GM12878 (cell line): Measurements from ENCODE around the gene OR52M1. TPM values are rescaled to one million over a fixed set of nuclear protein-coding genes. Genes with fewer than 3 reads are reported as not detected.

ENCODE experiments used
- ATAC-seq: fragments of 200-7000 bp; cut with Tn5 transposase; 3 replicates; pipeline ENCODE4 v1.9.1; 2020; ENCODE audit warnings: mild to moderate bottlenecking, moderate library complexity
- BruUV-seq: library from RNA; stranded (reverse); fragments of 400-500 nt; replicated peaks from 2 replicates; lab custom pipeline; 2021; lab: Mats Ljungman, UMichigan
- CTCF ChIA-PET: fragments of 300-600 bp; sonication (Branson Sonifier 250); formaldehyde crosslinking; extraction: SDS; loops from one replicate; lab custom pipeline; 2021; ENCODE audit warnings: inconsistent platforms; lab: Yijun Ruan, JAX
- POLR2A ChIA-PET: fragments of 350-600 bp; formaldehyde crosslinking; extraction: SDS; loops from one replicate; lab custom pipeline; 2021; ENCODE audit warnings: inconsistent platforms; lab: Charles Lee
- RAD21 ChIA-PET: fragments of 300-600 bp; sonication (Branson Sonifier 250); formaldehyde crosslinking; loops from one replicate; lab custom pipeline; 2023; ENCODE audit warnings: antibody characterized with exemption; ENCODE audit not compliant: unreplicated experiment; lab: Charles Lee
- SMC1A ChIA-PET: fragments of 300-600 bp; sonication (Branson Sonifier 250); formaldehyde crosslinking; loops from one replicate; lab custom pipeline; 2023; ENCODE audit not compliant: unreplicated experiment, uncharacterized antibody; lab: Charles Lee
- DNase-seq: peaks from one replicate; pipeline ENCODE4 v3.0.0-alpha.2; 2011; ENCODE audit warnings: low read depth, low spot score
- FAIRE-seq: peaks from 3 replicates; lab custom pipeline; 2011; peaks lifted over from hg19 to GRCh38; lab: Jason Lieb, UNC
- H2AFZ ChIP-seq: 2 replicates; pipeline ENCODE4 v1.6.0; 2011; ENCODE audit warnings: low read depth, low read length, control low read depth; ENCODE audit not compliant: control insufficient read depth
- H3K27ac ChIP-seq: 2 replicates; pipeline ENCODE4 v1.5.1; 2011; ENCODE audit warnings: control low read depth; ENCODE audit not compliant: control insufficient read depth, insufficient read depth
- H3K27me3 ChIP-seq, 2 experiments: replicated peaks in 1 of 2; 2 replicates each; pipeline versions ENCODE4 v1.6.0 to v1.6.1; 2011; ENCODE audit warnings: low read length in 1 of 2; ENCODE audit not compliant: control insufficient read depth in 2 of 2, insufficient read depth in 2 of 2
- H3K36me3 ChIP-seq, 2 experiments: 2 replicates each; pipeline ENCODE4 v1.5.1; 2011; ENCODE audit warnings: low read length in 1 of 2; ENCODE audit not compliant: control insufficient read depth in 2 of 2, insufficient read depth in 2 of 2
- H3K4me1 ChIP-seq: 2 replicates; pipeline ENCODE4 v1.6.1; 2011; ENCODE audit warnings: mild to moderate bottlenecking, low read length, moderate library complexity, mixed read lengths; ENCODE audit not compliant: control insufficient read depth, insufficient read depth
- H3K4me2 ChIP-seq: 2 replicates; pipeline ENCODE4 v1.6.0; 2011; ENCODE audit warnings: control low read depth; ENCODE audit not compliant: control insufficient read depth, insufficient read depth
- H3K4me3 ChIP-seq: fragments of 200-600 bp; sonication (generic); 2 replicates; pipeline ENCODE4 v1.5.1; 2016
- H3K79me2 ChIP-seq: 2 replicates; pipeline ENCODE4 v1.6.0; 2011; ENCODE audit warnings: low read length; ENCODE audit not compliant: control insufficient read depth, insufficient read depth
- H3K9ac ChIP-seq: 2 replicates; pipeline ENCODE4 v1.8.0; 2011; ENCODE audit warnings: low read length, control low read depth, mixed read lengths; ENCODE audit not compliant: control insufficient read depth, insufficient read depth
- H3K9me3 ChIP-seq: replicated peaks from 3 replicates; pipeline ENCODE4 v1.5.1; 2011; ENCODE audit warnings: mild to moderate bottlenecking, low read length; ENCODE audit not compliant: control insufficient read depth, insufficient read depth
- H4K20me1 ChIP-seq: 2 replicates; pipeline ENCODE4 v1.6.0; 2011; ENCODE audit not compliant: control insufficient read depth, insufficient read depth
- BACH1 ChIP-seq: fragments of 450-650 bp; IDR thresholded peaks from 2 replicates; pipeline ENCODE4 v1.6.1; 2017; ENCODE audit warnings: mild to moderate bottlenecking, borderline replicate concordance
- CBX5 ChIP-seq: sonication (generic); IDR thresholded peaks from 2 replicates; pipeline ENCODE4 v1.6.1; 2016; ENCODE audit warnings: low read depth, moderate library complexity, mild to moderate bottlenecking, inconsistent platforms
- ESRRA ChIP-seq: IDR thresholded peaks from 2 replicates; pipeline ENCODE4 v1.6.1; 2012; ENCODE audit warnings: mild to moderate bottlenecking, low read length, improper control_type of control experiment
- FOS ChIP-seq: IDR thresholded peaks from 3 replicates; pipeline ENCODE4 v1.6.1; 2011; ENCODE audit warnings: borderline replicate concordance; ENCODE audit not compliant: insufficient read length; ENCODE audit errors: extremely low read depth
- IKZF1 ChIP-seq: fragments of 450-650 bp; conservative IDR thresholded peaks from 2 replicates; pipeline ENCODE4 v1.6.1; 2017; ENCODE audit warnings: antibody characterized with exemption, mild to moderate bottlenecking
- KAT2A ChIP-seq: conservative IDR thresholded peaks from 2 replicates; pipeline ENCODE4 v1.6.1; 2011; ENCODE audit warnings: low read depth, low read length; ENCODE audit not compliant: control insufficient read depth
- MYC ChIP-seq: IDR thresholded peaks from 2 replicates; pipeline ENCODE4 v1.6.1; 2011; ENCODE audit warnings: mild to moderate bottlenecking, low read length, moderate library complexity, inconsistent platforms; ENCODE audit not compliant: insufficient read depth, insufficient replicate concordance, insufficient read length, severe bottlenecking
- NFXL1 ChIP-seq: fragments of 450-650 bp; IDR thresholded peaks from 2 replicates; pipeline ENCODE4 v1.6.1; 2017; ENCODE audit warnings: antibody characterized with exemption, mild to moderate bottlenecking, borderline replicate concordance
- SIN3A ChIP-seq: IDR thresholded peaks from 2 replicates; pipeline ENCODE4 v1.6.1; 2012; ENCODE audit warnings: low read depth, low read length, improper control_type of control experiment
- SRF ChIP-seq, 2 experiments: IDR thresholded peaks; 2 replicates each; pipeline ENCODE4 v1.6.1; 2011; ENCODE audit warnings: low read depth in 2 of 2, low read length in 2 of 2, mild to moderate bottlenecking in 1 of 2, moderate library complexity in 1 of 2
- ZNF622 ChIP-seq: fragments of 450-650 bp; IDR thresholded peaks from 2 replicates; pipeline ENCODE4 v1.6.1; 2017; ENCODE audit warnings: mild to moderate bottlenecking, inconsistent platforms
- WGBS: methylation state at CpG from one replicate; pipeline ENCODE4 v1.1.6; 2016; ENCODE audit warnings: low lambda C conversion rate; ENCODE audit not compliant: insufficient replicate concordance, insufficient coverage; ENCODE audit errors: missing lambda C conversion rate; 5-methylcytosine and 5-hydroxymethylcytosine counted together
- in situ Hi-C: fragments of 300-500 bp; cut with MboI; formaldehyde crosslinking; loops from 9 replicates; pipeline ENCODE4 v1.14.3; 2018; ENCODE audit warnings: mixed read lengths
- intact Hi-C: fragments of 100-400 bp; cut with micrococcal nuclease; formaldehyde crosslinking; loops from one replicate; pipeline ENCODE4 v1.14.2; 2022; ENCODE audit not compliant: unreplicated experiment
- polyA plus RNA-seq, 11 experiments: library from polyadenylated mRNA; depleted of rRNA in 4 of 11; unstranded in 6 of 11; stranded (reverse) in 5 of 11; fragments of >200 nt; fragmentation: Nextera tagmentation in 4 of 11; fragmentation: Illumina TruSeq in 1 of 11; extraction: Ambion mirVana in 4 of 11; extraction: Trizol in 1 of 11; gene quantifications; 1 replicate in 1 of 11; 2 replicates in 10 of 11; pipeline versions ENCODE4 v1.2.1 to v1.2.3, GENCODE V29; 2011 to 2016; ENCODE audit warnings: inconsistent platforms in 2 of 11, missing spikeins in 2 of 11, low read depth in 1 of 11
- total RNA-seq, 4 experiments: library from RNA; depleted of rRNA in 3 of 4; stranded (reverse); fragments of >200 nt in 3 of 4; fragmentation: Illumina TruSeq in 1 of 4; extraction: Trizol in 1 of 4; gene quantifications; 2 replicates each; pipeline versions ENCODE4 v1.2.1 to v1.2.3, GENCODE V29; 2013 to 2021
- TF ChIP-seq, protein P1 (sequence below): fragments of 450-650 bp; formaldehyde crosslinking; IDR thresholded peaks from 2 replicates; pipeline ENCODE4 v1.5.0; 2022; ENCODE audit warnings: mild to moderate bottlenecking, missing genetic modification characterization

Gene OR52M1
- total and polyA plus RNA-seq, 10 of the 15 experiments (the other 5 are each of a cell fraction or from before 2014, with no cell fraction given): not detected

DNA sequence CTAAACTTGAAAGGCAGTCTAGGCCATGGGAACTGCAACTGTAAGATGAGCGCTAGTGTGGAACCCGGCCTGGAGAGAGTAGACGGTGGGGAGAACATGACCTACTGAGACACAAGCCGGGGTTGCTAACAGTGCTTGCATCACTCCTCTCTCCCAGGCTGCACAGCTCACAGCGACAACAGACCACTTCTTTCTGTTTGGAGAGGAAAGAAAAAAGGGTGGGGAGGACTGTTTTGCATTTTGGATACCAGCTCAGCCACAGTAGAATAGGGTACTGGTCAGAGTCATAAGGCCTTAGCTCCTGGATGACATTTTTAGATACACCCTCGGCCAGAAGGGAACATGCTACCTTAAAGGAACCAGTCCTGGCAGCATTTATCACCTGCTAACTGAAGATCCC, 22.2 kb upstream of the OR52M1 start:
- ATAC-seq (no peak), DNase-seq (no peak), FAIRE-seq (no peak)
- Histone ChIP-seq H3K9ac (no peak overlapping the region), H3K4me1 (no peaks in the 10 kb centered on the region), H3K4me2 (no peak overlapping the region), H3K4me3 (no peak overlapping the region), H3K9me3 (no peaks in the 10 kb centered on the region), H3K27ac (no peak overlapping the region), H4K20me1 (no peaks in the 10 kb centered on the region), H3K79me2 (no peaks in the 10 kb centered on the region), H3K27me3 (no peaks in the 10 kb centered on the region; a peak in 3 of 4 replicates), H3K36me3 (no peaks in the 10 kb centered on the region), H2AFZ (no peak overlapping the region)
- RAD21 ChIA-PET: no interaction called here
- intact Hi-C loops (no loop called here), in situ Hi-C loops (no loop called here)
- POLR2A ChIA-PET: no interaction called here
- TF ChIP-seq SRF (IDR thresholded peaks at IDR 0.05; ENCODE audit: low read depth in 2 of 2, low read length in 2 of 2): no peak
- no peak for TF ChIP-seq FOS
- TF ChIP-seq, protein P1, sequence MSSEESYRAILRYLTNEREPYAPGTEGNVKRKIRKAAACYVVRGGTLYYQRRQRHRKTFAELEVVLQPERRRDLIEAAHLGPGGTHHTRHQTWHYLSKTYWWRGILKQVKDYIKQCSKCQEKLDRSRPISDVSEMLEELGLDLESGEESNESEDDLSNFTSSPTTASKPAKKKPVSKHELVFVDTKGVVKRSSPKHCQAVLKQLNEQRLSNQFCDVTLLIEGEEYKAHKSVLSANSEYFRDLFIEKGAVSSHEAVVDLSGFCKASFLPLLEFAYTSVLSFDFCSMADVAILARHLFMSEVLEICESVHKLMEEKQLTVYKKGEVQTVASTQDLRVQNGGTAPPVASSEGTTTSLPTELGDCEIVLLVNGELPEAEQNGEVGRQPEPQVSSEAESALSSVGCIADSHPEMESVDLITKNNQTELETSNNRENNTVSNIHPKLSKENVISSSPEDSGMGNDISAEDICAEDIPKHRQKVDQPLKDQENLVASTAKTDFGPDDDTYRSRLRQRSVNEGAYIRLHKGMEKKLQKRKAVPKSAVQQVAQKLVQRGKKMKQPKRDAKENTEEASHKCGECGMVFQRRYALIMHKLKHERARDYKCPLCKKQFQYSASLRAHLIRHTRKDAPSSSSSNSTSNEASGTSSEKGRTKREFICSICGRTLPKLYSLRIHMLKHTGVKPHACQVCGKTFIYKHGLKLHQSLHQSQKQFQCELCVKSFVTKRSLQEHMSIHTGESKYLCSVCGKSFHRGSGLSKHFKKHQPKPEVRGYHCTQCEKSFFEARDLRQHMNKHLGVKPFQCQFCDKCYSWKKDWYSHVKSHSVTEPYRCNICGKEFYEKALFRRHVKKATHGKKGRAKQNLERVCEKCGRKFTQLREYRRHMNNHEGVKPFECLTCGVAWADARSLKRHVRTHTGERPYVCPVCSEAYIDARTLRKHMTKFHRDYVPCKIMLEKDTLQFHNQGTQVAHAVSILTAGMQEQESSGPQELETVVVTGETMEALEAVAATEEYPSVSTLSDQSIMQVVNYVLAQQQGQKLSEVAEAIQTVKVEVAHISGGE (CRISPR knock-in tag): no peak
- no peak for TF ChIP-seq IKZF1
- no peak for TF ChIP-seq ZNF622
- TF ChIP-seq KAT2A: no peak
- TF ChIP-seq NFXL1: no peak
- TF ChIP-seq CBX5: no peak
- no peak for TF ChIP-seq ESRRA
- no peak for TF ChIP-seq BACH1
- TF ChIP-seq SIN3A: no peak
- no peak for TF ChIP-seq MYC
- WGBS: 55% methylated on average over 6 of the region's 6 CpGs
- no TSS peak for BruUV-seq
- SMC1A ChIA-PET: no interaction called here
- CTCF ChIA-PET: no interaction called here
